K562 (cell line): ENCODE data around the gene LYAR. TPM values are rescaled to one million over a fixed set of nuclear protein-coding genes. Genes with fewer than 3 reads are reported as not detected.

Experiments
- ATF1 ChIP-seq, 2 experiments: fragments of 450-650 bp in 1 of 2; IDR thresholded peaks; 2 replicates each; pipeline ENCODE4 v1.6.1; 2016; ENCODE audit warnings: missing compliant biosample characterization in 1 of 2, missing genetic modification characterization in 1 of 2
- FOXA1 ChIP-seq: fragments of 450-650 bp; IDR thresholded peaks from 2 replicates; pipeline ENCODE4 v1.6.1; 2016; ENCODE audit warnings: mild to moderate bottlenecking, borderline replicate concordance
- GATAD2A ChIP-seq: fragments of 450-650 bp; IDR thresholded peaks from 2 replicates; pipeline ENCODE4 v1.6.1; 2017
- HMBOX1 ChIP-seq: sonication (generic); IDR thresholded peaks from 2 replicates; pipeline ENCODE4 v1.6.1; 2016
- IRF2 ChIP-seq: sonication (generic); formaldehyde crosslinking; IDR thresholded peaks from 2 replicates; pipeline ENCODE4 v1.8.1; 2022; ENCODE audit warnings: mild to moderate bottlenecking, missing genetic modification reagents
- KAT8 ChIP-seq: fragments of 450-650 bp; IDR thresholded peaks from 2 replicates; pipeline ENCODE4 v1.6.1; 2016; ENCODE audit warnings: low read depth, mild to moderate bottlenecking
- KLF13 ChIP-seq: fragments of 450-650 bp; IDR thresholded peaks from 2 replicates; pipeline ENCODE4 v1.6.1; 2016; ENCODE audit warnings: missing genetic modification characterization, low read depth, mild to moderate bottlenecking, missing compliant biosample characterization, moderate library complexity, borderline replicate concordance
- MEF2A ChIP-seq: IDR thresholded peaks from 2 replicates; pipeline ENCODE4 v1.6.1; 2011; ENCODE audit warnings: low read depth, mild to moderate bottlenecking, low read length, moderate library complexity; ENCODE audit not compliant: control insufficient read depth
- MYC ChIP-seq, 2 experiments: fragments of 250-450 bp in 1 of 2; sonication (Bioruptor Pico) in 1 of 2; IDR thresholded peaks; 2 replicates each; pipeline versions ENCODE4 v1.5.1 to v1.6.1; 2012 to 2021; ENCODE audit warnings: low read depth in 2 of 2, borderline replicate concordance in 1 of 2, improper control_type of control experiment in 1 of 2, low read length in 1 of 2, mild to moderate bottlenecking in 1 of 2, moderate library complexity in 1 of 2
- NFATC3 ChIP-seq: fragments of 450-650 bp; IDR thresholded peaks from 2 replicates; pipeline ENCODE4 v1.6.1; 2017; ENCODE audit warnings: mild to moderate bottlenecking
- PHF8 ChIP-seq: fragments of 200-600 bp; sonication (generic); IDR thresholded peaks from 2 replicates; pipeline ENCODE4 v1.6.1; 2012; ENCODE audit warnings: mixed run types, mild to moderate bottlenecking, inconsistent platforms, low read length, moderate library complexity, borderline replicate concordance
- RB1 ChIP-seq: fragments of 450-650 bp; IDR thresholded peaks from 2 replicates; pipeline ENCODE4 v1.6.1; 2017; ENCODE audit warnings: low read depth, mild to moderate bottlenecking
- SREBF2 ChIP-seq: sonication (generic); formaldehyde crosslinking; IDR thresholded peaks from 2 replicates; pipeline ENCODE4 v1.4.0; 2020; ENCODE audit warnings: mild to moderate bottlenecking, missing genetic modification reagents
- TCF3 ChIP-seq: sonication (generic); formaldehyde crosslinking; IDR thresholded peaks from 2 replicates; pipeline ENCODE4 v1.4.0; 2020; ENCODE audit warnings: mild to moderate bottlenecking, missing genetic modification reagents
- VEZF1 ChIP-seq: fragments of 200-800 bp; sonication (Bioruptor generic); IDR thresholded peaks from 2 replicates; pipeline ENCODE4 v1.6.1; 2017; ENCODE audit warnings: missing genetic modification characterization, missing compliant biosample characterization
- XRCC4 ChIP-seq: IDR thresholded peaks from one replicate; pipeline ENCODE4 v1.6.1; 2011; ENCODE audit not compliant: insufficient read depth, insufficient read length; ENCODE audit errors: extremely low read depth
- ZKSCAN1 ChIP-seq: fragments of 150-350 bp; IDR thresholded peaks from 2 replicates; pipeline ENCODE4 v1.6.1; 2016; ENCODE audit warnings: low read depth, low read length
- ZNF239 ChIP-seq: fragments of 250-450 bp; sonication (Bioruptor Pico); IDR thresholded peaks from 2 replicates; pipeline ENCODE4 v1.4.0; 2020; ENCODE audit warnings: mild to moderate bottlenecking
- ZNF431 ChIP-seq: sonication (generic); formaldehyde crosslinking; IDR thresholded peaks from 2 replicates; pipeline ENCODE4 v1.8.0; 2022; ENCODE audit warnings: mild to moderate bottlenecking, missing genetic modification reagents
- ZNF740 ChIP-seq, 3 experiments: fragments of 200-800 bp in 1 of 3; sonication (Bioruptor generic) in 1 of 3; sonication (generic) in 1 of 3; formaldehyde crosslinking in 1 of 3; IDR thresholded peaks; 2 replicates each; pipeline versions ENCODE4 v1.6.1 to v1.8.0; 2016 to 2022; ENCODE audit warnings: mild to moderate bottlenecking in 2 of 3, missing compliant biosample characterization in 2 of 3, missing genetic modification characterization in 2 of 3, missing genetic modification reagents in 1 of 3
- ZNF76 ChIP-seq: fragments of 250-450 bp; sonication (Bioruptor Pico); IDR thresholded peaks from 2 replicates; pipeline ENCODE4 v1.4.0; 2020; ENCODE audit warnings: mild to moderate bottlenecking, moderate library complexity, borderline replicate concordance
- polyA plus RNA-seq, 8 experiments: library from polyadenylated mRNA; depleted of rRNA in 4 of 8; stranded (reverse) in 5 of 8; unstranded in 3 of 8; fragments of >200 nt; fragmentation: Nextera tagmentation in 2 of 8; fragmentation: Illumina TruSeq in 1 of 8; extraction: Ambion mirVana in 2 of 8; extraction: Trizol in 1 of 8; gene quantifications; 2 replicates each; pipeline versions ENCODE4 v1.2.1 to v1.2.3, GENCODE V29; 2011 to 2014; ENCODE audit warnings: inconsistent platforms in 1 of 8, missing spikeins in 1 of 8
- total RNA-seq, 7 experiments: library from RNA; depleted of rRNA in 6 of 7; stranded (reverse); fragments of >200 nt in 6 of 7; fragmentation: Illumina TruSeq in 2 of 7; extraction: Trizol in 2 of 7; gene quantifications; 2 replicates each; pipeline versions ENCODE4 v1.2.1 to v1.2.3, GENCODE V29; 2011 to 2021; ENCODE audit warnings: low replicate concordance in 1 of 7
- TF ChIP-seq, protein P1 (sequence below): sonication (generic); formaldehyde crosslinking; IDR thresholded peaks from 2 replicates; pipeline ENCODE4 v1.8.0; 2022; ENCODE audit warnings: mild to moderate bottlenecking, missing genetic modification reagents

Gene LYAR
- total and polyA plus RNA-seq, 9 of the 15 experiments (the other 6 are each of a cell fraction or from before 2014, with no cell fraction given), result 28.3 to 172 (median 127) TPM

- TF ChIP-seq RB1 (peak; percentile 8; the same call in 1 of the 2 replicates), PHF8 (peak; percentile 84; the same call in 1 of the 2 replicates), XRCC4 (no peak), FOXA1 (no peak), GATAD2A (no peak), ZNF431 (CRISPR knock-in tag) (no peak), KLF13 (tag) (peak; percentile 99), IRF2 (CRISPR knock-in tag) (0 out of 2 replicates have a peak, but pooled peaks have one; percentile 47), VEZF1 (CRISPR knock-in tag) (0 out of 2 replicates have a peak, but pooled peaks have one; percentile 23), ATF1 (CRISPR knock-in tag; IDR thresholded peaks at IDR 0.05) (no peak), ATF1 (tag; IDR thresholded peaks at IDR 0.05) (peak; percentile 90), SREBF2 (CRISPR knock-in tag) (no peak), KAT8 (no peak), HMBOX1 (no peak), ZNF76 (CRISPR knock-in tag) (no peak), MYC (IDR thresholded peaks at IDR 0.05; ENCODE audit: low read depth, low read length) (peak; percentile 96), MYC (CRISPR knock-in tag; IDR thresholded peaks at IDR 0.05; ENCODE audit: borderline replicate concordance, low read depth) (peak; percentile 64), MEF2A (no peak), TCF3 (CRISPR knock-in tag) (no peak), NFATC3 (no peak), ZNF239 (CRISPR knock-in tag) (no peak), ZKSCAN1 (no peak), ZNF740 (CRISPR knock-in tag; IDR thresholded peaks at IDR 0.05) (0 out of 2 replicates have a peak, but pooled peaks have one; percentile 24), ZNF740 (tag; IDR thresholded peaks at IDR 0.05) (no peak)
- TF ChIP-seq, protein P1, sequence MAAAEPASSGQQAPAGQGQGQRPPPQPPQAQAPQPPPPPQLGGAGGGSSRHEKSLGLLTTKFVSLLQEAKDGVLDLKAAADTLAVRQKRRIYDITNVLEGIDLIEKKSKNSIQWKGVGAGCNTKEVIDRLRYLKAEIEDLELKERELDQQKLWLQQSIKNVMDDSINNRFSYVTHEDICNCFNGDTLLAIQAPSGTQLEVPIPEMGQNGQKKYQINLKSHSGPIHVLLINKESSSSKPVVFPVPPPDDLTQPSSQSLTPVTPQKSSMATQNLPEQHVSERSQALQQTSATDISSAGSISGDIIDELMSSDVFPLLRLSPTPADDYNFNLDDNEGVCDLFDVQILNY (CRISPR knock-in tag), result no peak
These were observed at the start of gene LYAR, which contains the start of gene ZBTB49 (continued) for GRCh38 chr4:4289941-4290850.
